MM.1S (cell line): ENCODE results near the gene DBNL.

Source experiments
- DNase-seq: peaks from one replicate; pipeline ENCODE4 v3.0.0-alpha.2; 2015
- H2AFZ ChIP-seq: fragments of 300-600 bp; sonication (generic); 2 replicates; pipeline ENCODE4 v1.6.0; 2016; ENCODE audit warnings: antibody characterized with exemption, low read length
- H3F3A ChIP-seq: fragments of 300-600 bp; sonication (generic); 2 replicates; pipeline ENCODE4 v1.6.1; 2016; ENCODE audit warnings: mild to moderate bottlenecking, antibody characterized with exemption, low read length, moderate library complexity, mixed read lengths; ENCODE audit not compliant: insufficient read depth
- H3K27ac ChIP-seq: fragments of 300-600 bp; sonication (generic); 2 replicates; pipeline ENCODE4 v1.5.1; 2016; ENCODE audit warnings: mild to moderate bottlenecking, low read length
- H3K27me3 ChIP-seq: fragments of 300-600 bp; sonication (generic); replicated peaks from 2 replicates; pipeline ENCODE4 v1.6.0; 2016; ENCODE audit warnings: low read length; ENCODE audit not compliant: insufficient read depth
- H3K36me3 ChIP-seq: fragments of 300-600 bp; sonication (generic); replicated peaks from 2 replicates; pipeline ENCODE4 v1.6.1; 2016; ENCODE audit warnings: mild to moderate bottlenecking, low read length, mixed read lengths; ENCODE audit not compliant: insufficient read depth
- H3K4me1 ChIP-seq: fragments of 300-600 bp; sonication (generic); 2 replicates; pipeline ENCODE4 v1.6.1; 2016; ENCODE audit warnings: low read length, mixed read lengths
- H3K4me2 ChIP-seq: fragments of 300-600 bp; sonication (generic); 2 replicates; pipeline ENCODE4 v1.6.0; 2016; ENCODE audit warnings: low read depth, low read length
- H3K4me3 ChIP-seq: fragments of 300-600 bp; sonication (generic); 2 replicates; pipeline ENCODE4 v1.5.1; 2016; ENCODE audit warnings: low read length, mixed read lengths
- H3K79me2 ChIP-seq: fragments of 300-600 bp; sonication (generic); 2 replicates; pipeline ENCODE4 v1.6.1; 2016; ENCODE audit warnings: mixed run types, low read length, mixed read lengths
- H3K9ac ChIP-seq: fragments of 300-600 bp; sonication (generic); 2 replicates; pipeline ENCODE4 v1.6.1; 2016; ENCODE audit warnings: low read length, mixed read lengths
- H3K9me2 ChIP-seq: fragments of 300-600 bp; sonication (generic); replicated peaks from 2 replicates; pipeline ENCODE4 v1.6.1; 2016; ENCODE audit warnings: mild to moderate bottlenecking, low read length, mixed read lengths; ENCODE audit not compliant: insufficient read depth
- H3K9me3 ChIP-seq: fragments of 300-600 bp; sonication (generic); replicated peaks from 2 replicates; pipeline ENCODE4 v1.6.1; 2016; ENCODE audit warnings: mild to moderate bottlenecking, low read length, mixed read lengths; ENCODE audit not compliant: insufficient read depth
- H4K20me1 ChIP-seq: fragments of 300-600 bp; sonication (generic); 2 replicates; pipeline ENCODE4 v1.6.1; 2016; ENCODE audit warnings: mild to moderate bottlenecking, low read length, moderate library complexity, mixed read lengths; ENCODE audit not compliant: insufficient read depth
- EZH2 ChIP-seq: fragments of 300-600 bp; sonication (generic); optimal IDR thresholded peaks from 2 replicates; pipeline ENCODE3; 2017; ENCODE audit warnings: low read depth, mild to moderate bottlenecking, antibody characterized with exemption, low read length, mixed read lengths
- EZH2phosphoT487 ChIP-seq: fragments of 300-600 bp; sonication (generic); IDR thresholded peaks from 2 replicates; pipeline ENCODE4 v1.6.1; 2018; ENCODE audit warnings: antibody characterized with exemption, low read length
- TF ChIP-seq, protein P1 (sequence below): fragments of 300-600 bp; sonication (generic); IDR thresholded peaks from 2 replicates; pipeline ENCODE4 v1.5.1; 2016; ENCODE audit warnings: antibody characterized with exemption, low read length, mixed read lengths

DBNL gene

DNA sequence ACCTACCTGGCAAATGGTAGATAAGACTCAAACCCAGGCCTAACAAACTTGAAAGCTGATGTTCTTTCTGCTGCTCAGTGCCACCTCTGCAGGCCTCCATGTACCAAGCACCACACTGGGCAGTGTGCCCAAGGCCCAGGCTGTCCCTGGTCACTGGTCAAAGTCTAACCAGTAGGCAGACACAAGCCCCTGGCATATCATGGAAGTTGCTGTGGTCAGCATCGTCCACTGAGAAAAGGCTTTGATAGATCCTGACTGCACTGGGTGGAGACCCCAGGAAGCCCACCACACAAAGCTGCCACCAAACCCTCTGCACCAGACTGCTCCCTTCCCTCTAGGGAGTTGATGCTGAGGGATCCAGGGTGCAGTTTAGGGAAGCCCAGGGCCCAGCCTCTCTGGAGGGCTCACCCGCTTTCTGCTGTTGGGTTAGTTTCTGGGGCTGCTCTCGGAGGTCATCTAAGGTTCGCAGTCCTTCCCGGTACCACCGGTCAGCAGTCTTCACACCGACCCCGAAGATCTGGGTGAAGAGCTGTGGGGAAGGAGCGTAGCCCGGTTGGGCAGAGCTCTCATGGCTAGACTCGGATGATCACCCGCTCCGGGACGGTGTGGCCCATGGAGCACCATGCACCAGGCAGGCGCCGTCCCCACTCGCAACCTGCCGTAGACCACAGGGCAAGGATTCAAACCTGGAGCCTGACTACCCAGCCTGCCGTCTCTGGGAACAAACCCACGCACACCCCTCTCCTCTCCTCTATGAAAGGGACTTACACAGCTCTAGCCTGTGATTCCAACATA is 31.8 kb downstream of the DBNL start:
- no peaks in the 10 kb centered on the region for H3K27me3 ChIP-seq
- no peak overlapping the region for H3K27ac ChIP-seq
- H3K4me3 ChIP-seq: no peak overlapping the region
- no peak for TF ChIP-seq EZH2
- H3K9me2 ChIP-seq: no peaks in the 10 kb centered on the region
- peaks cover 5% of the 10 kb centered on the region for H3F3A ChIP-seq
- peaks cover 7% of the 10 kb centered on the region; the same call in 1 of the 2 replicates for H3K79me2 ChIP-seq
- no peak overlapping the region for H2AFZ ChIP-seq
- no peaks in the 10 kb centered on the region for H3K36me3 ChIP-seq
- H3K9me3 ChIP-seq: no peaks in the 10 kb centered on the region
- H3K4me1 ChIP-seq: no peaks in the 10 kb centered on the region
- H4K20me1 ChIP-seq: no peaks in the 10 kb centered on the region
- DNase-seq: no peak
- H3K4me2 ChIP-seq: no peak overlapping the region
- no peak overlapping the region for H3K9ac ChIP-seq

DNA sequence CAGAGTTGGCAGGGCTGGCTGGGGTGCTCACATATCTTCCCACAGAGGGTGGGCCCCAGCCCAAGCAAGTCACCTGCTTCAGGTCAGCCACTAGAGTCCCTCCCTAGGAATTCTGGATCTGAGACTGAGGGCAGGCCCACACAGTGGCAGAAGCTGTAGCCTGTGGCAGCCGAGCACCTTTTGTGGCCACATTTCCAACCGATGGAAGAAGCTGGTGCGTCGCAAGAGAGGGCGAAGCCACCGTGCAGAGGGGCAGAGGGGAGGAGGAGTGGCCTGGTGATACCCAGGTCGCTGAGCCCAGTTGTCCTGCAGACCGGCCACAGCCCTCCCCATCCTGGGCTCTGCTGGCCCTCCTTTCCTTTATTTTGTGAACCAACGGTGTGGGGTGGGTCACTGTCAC is 32.6 kb downstream of the DBNL start:
- Histone ChIP-seq H3K9me3 (no peaks in the 10 kb centered on the region), H4K20me1 (no peaks in the 10 kb centered on the region), H2AFZ (no peak overlapping the region), H3F3A (peaks cover 7% of the 10 kb centered on the region), H3K9ac (no peak overlapping the region), H3K27me3 (no peaks in the 10 kb centered on the region), H3K4me3 (no peak overlapping the region), H3K27ac (no peak overlapping the region), H3K79me2 (peaks cover 9% of the 10 kb centered on the region; the same call in 1 of the 2 replicates), H3K4me1 (no peaks in the 10 kb centered on the region), H3K36me3 (no peaks in the 10 kb centered on the region), H3K4me2 (no peak overlapping the region), H3K9me2 (no peaks in the 10 kb centered on the region)
- TF ChIP-seq EZH2phosphoT487 (no peak), EZH2 (no peak)
- TF ChIP-seq, protein P1, sequence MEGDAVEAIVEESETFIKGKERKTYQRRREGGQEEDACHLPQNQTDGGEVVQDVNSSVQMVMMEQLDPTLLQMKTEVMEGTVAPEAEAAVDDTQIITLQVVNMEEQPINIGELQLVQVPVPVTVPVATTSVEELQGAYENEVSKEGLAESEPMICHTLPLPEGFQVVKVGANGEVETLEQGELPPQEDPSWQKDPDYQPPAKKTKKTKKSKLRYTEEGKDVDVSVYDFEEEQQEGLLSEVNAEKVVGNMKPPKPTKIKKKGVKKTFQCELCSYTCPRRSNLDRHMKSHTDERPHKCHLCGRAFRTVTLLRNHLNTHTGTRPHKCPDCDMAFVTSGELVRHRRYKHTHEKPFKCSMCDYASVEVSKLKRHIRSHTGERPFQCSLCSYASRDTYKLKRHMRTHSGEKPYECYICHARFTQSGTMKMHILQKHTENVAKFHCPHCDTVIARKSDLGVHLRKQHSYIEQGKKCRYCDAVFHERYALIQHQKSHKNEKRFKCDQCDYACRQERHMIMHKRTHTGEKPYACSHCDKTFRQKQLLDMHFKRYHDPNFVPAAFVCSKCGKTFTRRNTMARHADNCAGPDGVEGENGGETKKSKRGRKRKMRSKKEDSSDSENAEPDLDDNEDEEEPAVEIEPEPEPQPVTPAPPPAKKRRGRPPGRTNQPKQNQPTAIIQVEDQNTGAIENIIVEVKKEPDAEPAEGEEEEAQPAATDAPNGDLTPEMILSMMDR: no peak
- DNase-seq: no peak

DNA sequence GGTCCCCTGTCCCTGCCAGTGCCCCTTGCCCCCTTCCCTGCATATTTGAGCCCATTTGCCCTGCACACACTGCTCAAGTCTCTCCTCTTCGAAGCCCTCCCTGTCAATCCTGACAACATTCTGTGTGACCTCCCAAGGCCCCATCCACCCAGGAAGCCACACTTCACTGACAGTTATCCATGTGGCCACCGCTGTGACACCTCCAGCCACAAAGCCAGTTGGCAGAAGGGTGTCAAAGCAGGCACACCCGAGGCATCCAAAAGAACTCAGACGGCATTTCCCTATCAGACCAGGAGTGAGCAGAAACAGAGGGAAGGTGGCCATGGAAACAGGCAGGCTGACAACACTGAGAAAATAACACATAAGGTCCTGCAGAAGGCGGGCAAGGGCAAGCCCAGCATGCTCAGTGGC is 33.2 kb downstream of the DBNL start:
- Histone ChIP-seq H3K79me2 (peaks cover 9% of the 10 kb centered on the region; the same call in 1 of the 2 replicates), H3K9me2 (no peaks in the 10 kb centered on the region), H4K20me1 (no peaks in the 10 kb centered on the region), H2AFZ (no peak overlapping the region), H3K9me3 (no peaks in the 10 kb centered on the region), H3K9ac (no peak overlapping the region), H3K4me3 (no peak overlapping the region), H3K4me2 (no peak overlapping the region), H3F3A (peaks cover 9% of the 10 kb centered on the region), H3K36me3 (no peaks in the 10 kb centered on the region), H3K4me1 (no peaks in the 10 kb centered on the region), H3K27ac (no peak overlapping the region), H3K27me3 (no peaks in the 10 kb centered on the region)
- no peak for TF ChIP-seq EZH2
- TF ChIP-seq EZH2phosphoT487: no peak
- TF ChIP-seq, protein P1: no peak
- DNase-seq: no peak

DNA sequence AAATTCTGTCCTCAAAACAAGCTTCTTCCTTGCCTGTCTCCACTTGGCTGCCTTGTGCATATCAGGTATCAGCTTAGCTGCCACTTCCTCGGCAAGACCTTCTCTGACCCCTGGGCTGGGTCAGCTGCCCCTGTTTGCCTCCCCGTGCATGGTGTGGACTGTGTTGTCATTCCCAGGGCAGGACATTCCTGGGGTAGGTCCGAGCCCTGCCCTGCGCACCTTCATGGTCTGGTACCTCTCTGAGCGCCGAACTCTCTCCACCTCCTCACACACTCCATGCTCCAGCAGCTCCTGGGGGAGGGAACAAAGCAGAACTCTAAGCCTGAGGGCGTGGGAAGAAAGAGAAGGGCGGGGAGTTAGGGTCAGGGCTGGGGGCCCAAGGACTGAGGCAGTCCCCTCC is 34.0 kb downstream of the DBNL start:
- no peak for TF ChIP-seq EZH2phosphoT487
- TF ChIP-seq, protein P1: no peak
- TF ChIP-seq EZH2: no peak
- Histone ChIP-seq H3K27ac (no peak overlapping the region), H4K20me1 (no peaks in the 10 kb centered on the region), H3K9me3 (no peaks in the 10 kb centered on the region), H3K36me3 (no peaks in the 10 kb centered on the region), H2AFZ (no peak overlapping the region), H3K79me2 (peaks cover 9% of the 10 kb centered on the region; the same call in 1 of the 2 replicates), H3F3A (peaks cover 9% of the 10 kb centered on the region), H3K9ac (no peak overlapping the region), H3K4me1 (no peaks in the 10 kb centered on the region), H3K4me3 (no peak overlapping the region), H3K9me2 (no peaks in the 10 kb centered on the region), H3K4me2 (no peak overlapping the region), H3K27me3 (0 out of 2 replicates have a peak, but pooled peaks cover 4% of the 10 kb centered on the region)
- DNase-seq: no peak
